Activated CD4-positive, alpha-beta T cell treated with anti-CD3 and anti-CD28 coated beads for 24 hours (primary cell): ENCODE measurements around the gene PHC2.
"Not testable (repeated sequence)": the region's sequence is repeated elsewhere in the genome, so short reads cannot be mapped to it uniquely, and the experiment has no call there.

Experiments
- DNase-seq, 2 donors: peaks; one replicate each; pipeline ENCODE4 v3.0.0-alpha.2; 2020; ENCODE audit warnings: low read depth in 2 of 2

PHC2 gene

DNA sequence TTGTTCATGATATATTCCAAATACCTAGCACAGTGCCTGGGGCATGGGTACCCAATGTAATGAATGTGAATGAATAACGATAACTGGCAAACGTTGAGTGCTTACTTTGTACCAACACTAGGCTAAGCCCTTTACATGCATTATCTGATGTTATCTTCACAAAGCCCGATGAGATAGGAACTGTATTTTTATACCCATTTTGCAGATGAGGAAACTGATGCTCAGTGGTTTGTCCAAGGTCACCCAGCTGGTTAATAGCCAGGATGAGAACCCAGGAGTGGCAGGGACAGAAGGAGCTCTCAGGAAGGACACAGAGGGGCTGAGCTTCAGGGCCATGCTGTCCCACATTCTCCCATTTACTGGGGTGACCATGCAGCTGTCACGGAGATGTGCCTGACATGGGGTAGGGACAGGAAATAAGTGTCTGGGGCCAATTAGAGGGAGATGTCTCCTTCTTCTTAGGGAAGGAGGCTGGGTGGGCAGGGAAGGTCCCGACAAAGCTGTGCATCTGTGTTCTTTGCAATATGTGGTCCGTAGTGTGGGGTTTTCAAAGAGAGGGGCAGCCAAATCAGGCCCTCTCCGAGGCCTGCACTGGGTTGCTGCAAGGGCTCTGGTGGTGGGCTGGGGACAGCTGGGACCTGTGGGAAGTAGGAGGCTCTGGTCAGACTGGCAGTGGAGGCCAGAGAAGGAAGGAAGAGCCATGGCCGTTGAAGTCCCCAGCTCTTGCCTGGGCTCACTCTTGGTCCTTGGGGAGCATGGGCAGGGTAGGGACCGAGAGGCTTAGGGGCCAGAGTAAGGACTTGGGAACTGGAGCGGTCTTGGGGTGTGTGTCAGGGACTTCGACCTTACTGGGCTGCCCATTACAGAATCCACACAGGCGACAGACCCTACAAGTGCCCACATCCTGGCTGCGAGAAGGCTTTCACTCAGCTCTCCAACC lies 136.6 kb downstream of the PHC2 start:
- DNase-seq = no peak

DNA sequence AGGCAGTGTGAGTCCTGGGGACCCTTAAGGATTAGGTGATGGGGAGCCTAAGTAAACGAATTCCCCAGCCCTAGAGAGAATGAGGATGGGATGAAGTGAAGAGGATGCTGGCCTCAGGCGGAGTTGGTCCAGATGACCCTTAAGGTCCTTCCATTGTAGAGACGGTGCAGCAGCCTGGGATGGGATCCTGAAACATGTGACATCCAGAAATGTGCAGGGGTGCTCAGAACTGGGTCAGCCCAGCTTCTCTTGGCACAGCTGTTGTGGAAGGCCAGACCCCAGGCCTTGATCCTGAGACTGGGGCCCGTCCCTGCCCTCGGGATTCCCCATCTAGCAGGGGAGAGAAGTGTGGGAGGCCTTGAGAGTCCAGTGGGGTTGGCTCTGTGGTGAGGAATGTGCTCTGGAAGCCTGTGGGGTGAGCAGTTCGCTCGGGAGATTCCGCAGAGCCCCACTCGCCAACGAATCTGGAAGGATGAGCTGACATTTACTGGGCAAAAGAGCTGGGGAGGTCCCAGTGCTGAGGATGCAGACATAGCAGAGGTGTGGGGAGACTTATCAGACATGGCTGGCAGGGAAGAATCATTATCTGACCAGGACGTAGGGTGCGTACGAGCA lies 138.1 kb downstream of the PHC2 start:
- DNase-seq = no peak

DNA sequence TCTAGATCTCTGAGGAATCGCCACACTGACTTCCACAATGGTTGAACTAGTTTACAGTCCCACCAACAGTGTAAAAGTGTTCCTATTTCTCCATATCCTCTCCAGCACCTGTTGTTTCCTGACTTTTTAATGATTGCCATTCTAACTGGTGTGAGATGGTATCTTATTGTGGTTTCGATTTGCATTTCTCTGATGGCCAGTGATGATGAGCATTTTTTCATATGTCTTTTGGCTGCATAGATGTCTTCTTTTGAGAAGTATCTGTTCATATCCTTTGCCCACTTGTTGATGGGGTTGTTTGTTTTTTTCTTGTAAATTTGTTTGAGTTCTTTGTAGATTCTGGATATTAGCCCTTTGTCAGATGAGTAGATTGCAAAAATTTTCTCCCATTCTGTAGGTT lies 140.3 kb downstream of the PHC2 start:
- DNase-seq = not testable (repeated sequence)

DNA sequence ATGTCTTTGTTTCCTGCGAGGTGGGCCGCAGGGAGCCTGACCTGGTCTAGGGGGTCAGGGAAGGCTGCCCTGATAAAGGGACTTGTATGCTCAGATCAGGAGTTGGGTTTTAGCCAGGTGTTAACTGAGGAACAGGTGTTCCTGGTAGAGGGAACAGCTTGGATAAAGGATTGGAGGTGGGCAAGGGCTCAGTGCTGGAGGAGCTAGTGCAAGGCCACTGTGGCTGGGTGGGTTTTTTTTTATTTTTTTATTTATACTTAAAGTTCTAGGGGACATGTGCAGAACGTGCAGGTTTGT lies 141.1 kb downstream of the PHC2 start:
- no peak for DNase-seq

DNA sequence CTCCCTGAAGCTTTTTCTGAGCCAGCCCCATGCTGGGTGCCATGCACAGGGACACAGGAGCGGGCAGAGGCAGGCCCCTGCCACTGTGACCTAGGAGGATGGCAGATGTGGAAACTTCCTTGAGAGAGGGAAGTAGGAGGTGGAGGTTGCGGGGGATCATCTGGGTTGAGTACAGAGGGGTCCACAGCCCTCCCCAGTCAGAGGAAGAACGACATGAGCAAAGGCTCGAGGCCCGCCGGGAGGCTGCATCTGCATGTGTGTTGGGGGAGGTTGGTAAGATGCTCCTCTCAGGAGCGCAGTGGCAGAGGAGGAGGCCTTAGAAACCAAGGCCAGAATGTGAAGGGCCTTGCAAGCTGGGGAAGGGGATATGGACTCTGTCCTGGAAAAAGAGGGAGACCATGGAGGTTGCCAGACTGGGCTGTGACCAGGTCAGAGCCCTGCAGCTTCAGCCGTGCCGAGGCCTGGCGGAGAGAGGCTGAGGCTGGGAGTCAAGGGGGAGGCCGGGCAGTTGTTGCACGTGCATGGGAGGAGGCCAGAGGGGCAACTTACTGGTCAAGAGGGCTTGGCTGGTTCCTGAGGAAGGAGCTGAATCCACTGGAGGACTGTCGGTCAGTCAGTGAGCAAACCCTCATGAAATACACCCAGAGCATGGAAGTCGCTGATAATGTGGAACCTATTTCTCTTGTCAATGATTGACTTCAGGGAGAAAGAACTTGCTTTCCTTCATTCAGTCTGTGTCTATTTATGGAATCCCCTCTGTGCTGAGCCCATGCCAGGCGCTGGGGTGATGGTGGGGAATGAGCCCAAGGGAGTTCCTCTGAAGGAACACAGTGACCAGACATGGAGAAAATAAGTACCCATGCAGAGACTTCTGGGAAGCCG lies 141.7 kb downstream of the PHC2 start:
- no peak for DNase-seq

DNA sequence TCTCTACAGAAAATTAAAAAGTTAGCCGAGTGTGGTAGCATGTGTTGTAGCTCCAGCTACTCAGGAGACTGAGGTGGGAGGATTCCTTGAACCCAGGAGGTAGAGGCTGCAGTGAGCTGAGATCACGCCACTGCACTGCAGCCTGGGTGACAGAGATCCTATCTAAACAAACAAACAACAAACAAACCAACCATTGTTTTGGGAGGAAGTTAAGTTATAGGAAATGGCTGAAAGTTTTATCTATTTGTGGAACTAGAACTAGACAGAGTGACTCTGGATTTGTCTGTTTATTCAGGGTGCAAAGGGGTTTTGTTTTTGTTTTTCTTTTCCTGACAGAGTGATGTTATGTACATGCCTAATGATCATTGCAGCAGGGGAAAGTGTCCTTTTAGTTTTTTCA lies 143.6 kb downstream of the PHC2 start:
- DNase-seq = no peak

DNA sequence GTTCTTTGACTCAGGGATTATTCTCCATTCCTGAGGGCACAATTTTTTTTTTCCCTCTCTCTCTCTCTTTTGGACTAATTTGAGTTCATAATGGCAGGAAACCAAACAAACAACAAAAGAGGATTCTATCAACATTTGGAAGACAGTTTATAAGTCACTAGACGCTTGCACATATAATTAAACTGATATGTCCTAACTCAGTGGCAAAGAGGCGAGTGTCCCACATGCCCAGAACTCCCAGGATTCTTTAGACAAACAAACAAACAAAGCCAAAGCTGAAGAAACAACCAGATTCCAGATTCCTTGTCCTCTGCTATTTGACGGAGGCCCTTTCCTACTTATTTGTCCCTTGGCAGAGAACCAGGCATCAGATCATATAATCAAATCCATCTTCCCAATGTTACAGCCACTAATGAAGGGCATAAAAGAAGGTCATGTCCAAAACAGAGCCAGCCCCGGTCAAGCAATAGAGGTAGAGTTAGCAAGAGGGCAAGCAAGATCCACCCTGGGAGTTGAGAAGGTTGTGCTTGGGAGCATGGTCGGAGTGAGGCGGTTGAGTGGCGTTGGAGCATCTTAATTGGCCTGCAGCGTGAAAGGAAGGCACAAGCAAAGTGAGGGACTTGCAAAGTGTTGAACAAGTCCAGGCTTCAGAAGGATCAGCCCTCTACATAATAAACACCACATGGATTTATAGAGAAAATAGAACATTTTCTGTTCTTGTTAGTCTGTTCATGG lies 144.3 kb downstream of the PHC2 start:
- DNase-seq = no peak

DNA sequence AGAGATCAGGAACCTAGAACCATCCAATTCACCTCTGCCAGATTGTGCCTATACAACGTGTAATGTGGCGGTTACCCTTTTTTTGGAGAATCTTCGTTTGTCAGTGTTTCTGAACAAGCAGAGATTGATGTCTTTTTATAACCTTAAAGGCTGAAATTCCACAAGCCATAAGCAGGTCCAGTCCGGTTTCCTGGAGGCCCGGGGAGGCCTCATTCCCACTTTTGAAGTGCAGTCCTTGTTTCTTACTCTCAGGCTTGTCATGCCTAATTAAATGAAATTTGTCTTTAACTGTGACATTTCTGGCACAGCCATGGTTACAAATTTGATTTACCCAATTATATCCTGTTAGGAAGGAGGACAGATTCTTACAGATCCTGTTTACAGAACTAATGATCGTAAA lies 146.8 kb downstream of the PHC2 start:
- DNase-seq = no peak

DNA sequence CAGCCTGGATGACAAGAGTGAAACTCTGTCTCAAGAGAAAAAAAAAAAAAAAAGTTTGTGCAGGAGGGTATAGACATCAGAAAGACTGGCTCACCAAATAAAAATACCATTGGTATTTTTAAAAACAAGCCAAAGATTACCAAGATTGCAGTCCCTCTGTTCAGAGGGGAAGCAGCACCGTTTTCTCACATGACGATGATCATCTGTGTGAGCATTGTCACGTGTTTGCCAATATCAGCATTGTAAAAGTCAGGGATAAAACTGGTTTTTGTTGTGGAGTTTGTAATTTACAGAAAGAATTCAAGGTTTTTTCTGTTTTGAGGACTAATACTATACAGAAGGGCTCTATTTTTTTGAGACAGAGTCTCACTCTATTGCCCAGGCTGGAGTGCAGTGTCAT lies 148.1 kb downstream of the PHC2 start:
- DNase-seq = no peak

DNA sequence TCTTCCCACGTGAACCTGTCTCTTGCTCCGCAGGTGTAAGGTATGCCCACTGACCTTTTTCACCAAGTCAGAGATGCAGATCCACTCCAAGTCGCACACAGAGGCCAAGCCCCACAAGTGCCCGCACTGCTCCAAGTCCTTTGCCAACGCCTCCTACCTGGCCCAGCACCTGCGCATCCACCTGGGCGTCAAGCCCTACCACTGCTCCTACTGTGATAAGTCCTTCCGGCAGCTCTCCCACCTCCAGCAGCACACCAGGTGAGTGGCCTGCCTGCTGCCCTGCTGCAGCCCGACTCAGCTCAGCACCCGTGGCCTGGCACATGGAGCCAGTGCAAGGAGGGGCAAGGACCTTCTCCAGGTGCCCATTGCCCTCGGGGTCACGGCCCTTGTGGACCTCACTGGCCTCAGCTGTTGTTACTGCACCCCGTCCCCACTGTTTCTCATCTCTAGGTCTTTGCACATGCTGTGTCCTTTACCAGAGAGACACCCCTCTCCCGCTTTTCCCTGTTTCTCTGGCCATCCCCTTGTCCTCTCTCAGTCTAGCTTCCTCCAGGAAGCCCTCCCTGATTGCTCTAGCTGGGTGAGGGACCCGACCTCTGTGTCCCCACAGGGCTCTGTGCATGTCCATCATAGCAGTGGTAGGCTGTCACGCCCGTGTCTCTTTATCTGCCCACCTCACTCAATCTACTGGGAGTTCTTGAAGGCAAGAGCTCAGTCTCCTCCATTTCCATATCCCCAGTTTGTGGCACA lies 149.2 kb downstream of the PHC2 start:
- no peak for DNase-seq

DNA sequence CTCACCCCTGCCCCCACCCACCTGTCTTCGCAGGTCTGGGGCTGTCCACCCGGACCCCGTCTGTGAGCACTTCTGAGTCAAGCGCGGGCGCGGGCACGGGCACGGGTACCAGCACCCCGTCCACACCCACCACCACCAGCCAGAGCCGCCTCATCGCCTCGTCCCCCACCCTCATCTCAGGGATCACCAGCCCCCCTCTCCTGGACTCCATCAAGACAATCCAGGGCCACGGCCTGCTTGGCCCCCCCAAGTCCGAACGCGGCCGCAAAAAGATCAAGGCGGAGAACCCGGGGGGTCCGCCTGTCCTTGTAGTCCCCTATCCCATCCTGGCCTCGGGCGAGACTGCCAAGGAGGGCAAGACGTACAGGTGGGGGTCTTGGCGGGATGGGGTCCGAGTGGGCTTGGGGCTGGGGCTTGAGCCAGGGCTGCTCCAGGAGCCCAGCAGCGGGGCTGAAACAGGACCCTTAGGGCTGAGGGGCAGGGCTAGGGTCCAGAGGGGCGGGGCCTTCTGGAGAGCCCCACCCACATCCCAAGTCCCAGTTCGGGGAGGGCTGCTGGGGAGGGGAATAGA lies 150.7 kb downstream of the PHC2 start:
- no peak for DNase-seq

DNA sequence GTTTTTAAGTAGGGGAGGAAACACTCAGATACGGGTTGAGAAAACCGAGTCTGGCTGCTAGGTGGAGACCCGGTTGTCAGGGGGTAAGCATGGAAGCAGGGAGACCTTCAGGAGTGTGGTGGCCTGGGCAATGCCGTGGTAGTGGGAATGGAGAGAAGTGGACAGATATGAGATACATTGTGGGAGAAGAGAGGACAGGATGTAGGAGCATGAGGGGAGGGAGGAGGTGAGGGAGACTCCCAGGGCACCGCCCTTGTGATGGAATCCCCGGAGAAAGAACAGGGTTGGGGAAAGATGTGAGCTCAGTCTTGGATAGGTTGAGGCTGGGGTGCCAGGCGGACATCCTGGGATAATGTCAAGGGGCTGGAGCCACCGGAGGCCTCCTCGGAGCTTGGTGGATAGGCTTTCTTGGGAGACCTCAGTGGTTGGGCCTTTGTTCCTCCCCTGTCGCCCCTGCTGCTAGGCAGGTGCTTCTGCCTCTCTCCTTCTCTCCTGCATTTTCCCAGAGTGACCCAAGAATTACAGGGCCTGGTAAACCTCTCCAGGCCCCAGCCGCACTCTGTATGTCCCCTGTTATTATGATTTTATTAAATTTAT lies 153.3 kb downstream of the PHC2 start:
- no peak for DNase-seq

DNA sequence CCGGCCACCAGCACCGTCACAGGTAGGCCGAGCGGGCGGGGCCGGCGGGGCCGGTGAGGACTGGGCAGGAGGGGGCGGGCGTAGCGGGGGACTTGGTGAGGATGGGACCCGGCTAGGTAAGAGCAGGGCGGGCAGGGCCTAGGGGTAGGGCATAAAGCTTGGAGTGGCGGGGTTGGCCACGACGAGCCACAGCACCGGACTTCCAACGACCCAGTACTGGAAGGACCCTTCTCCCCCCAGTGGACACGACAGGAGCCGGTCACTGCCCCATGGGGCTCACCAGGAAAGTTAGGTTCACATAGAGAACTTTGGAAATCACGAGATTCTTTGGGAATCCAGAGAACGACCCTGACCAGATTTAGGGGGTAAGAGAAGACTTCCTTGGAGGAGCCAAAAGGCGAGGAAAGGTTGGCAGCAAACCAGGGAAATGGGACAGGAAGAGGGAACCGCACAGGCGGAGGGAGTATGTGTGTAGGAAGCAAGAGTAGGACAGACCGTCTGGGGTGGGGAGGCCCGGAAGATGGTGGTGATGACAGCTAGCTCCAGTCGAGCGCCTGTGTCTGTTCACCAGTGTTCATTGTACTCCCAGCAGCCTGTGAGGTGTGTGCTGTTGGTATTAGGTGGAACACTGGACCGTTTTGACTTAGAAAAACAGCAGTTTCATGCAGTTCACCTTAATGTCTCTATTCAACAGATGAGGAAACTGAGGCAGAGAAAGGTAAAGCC lies 154.2 kb downstream of the PHC2 start:
- DNase-seq = no peak

DNA sequence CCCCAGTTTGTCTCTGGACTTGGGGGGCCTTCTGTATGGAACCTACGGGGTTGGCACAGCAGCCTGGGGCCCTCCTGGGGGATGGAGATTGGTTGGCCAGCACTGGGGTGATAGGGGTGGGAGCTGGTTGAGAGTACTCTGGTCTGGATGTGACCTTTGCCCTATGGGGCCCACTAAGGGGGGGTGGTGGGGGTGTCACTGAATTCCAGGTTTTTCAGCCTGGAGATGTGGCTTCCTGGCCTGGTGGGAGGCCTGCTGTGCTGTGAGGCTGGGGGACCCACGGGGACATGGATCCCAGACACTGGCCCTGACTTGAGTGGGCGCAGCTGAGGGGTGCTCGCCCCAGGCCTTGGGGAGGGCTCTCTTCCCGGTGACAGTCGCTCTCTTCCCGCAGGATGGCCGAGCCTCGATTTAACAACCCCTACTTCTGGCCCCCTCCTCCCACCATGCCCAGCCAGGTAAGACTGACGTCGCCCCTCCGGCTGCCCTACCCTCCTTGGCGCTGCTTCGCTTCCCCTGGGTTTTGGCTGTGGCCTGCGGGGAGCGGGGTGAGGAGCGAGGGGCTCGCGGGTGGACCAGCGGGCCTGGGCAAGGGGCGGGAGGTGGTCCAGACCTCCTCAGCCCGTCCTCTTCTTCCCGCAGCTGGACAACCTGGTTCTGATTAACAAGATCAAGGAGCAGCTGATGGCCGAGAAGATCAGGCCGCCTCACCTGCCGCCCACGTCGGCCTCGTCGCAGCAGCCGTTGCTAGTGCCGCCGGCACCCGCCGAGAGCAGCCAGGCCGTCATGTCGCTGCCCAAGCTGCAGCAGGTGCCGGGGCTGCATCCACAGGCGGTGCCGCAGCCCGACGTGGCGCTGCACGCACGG lies 155.0 kb downstream of the PHC2 start:
- DNase-seq = no peak

DNA sequence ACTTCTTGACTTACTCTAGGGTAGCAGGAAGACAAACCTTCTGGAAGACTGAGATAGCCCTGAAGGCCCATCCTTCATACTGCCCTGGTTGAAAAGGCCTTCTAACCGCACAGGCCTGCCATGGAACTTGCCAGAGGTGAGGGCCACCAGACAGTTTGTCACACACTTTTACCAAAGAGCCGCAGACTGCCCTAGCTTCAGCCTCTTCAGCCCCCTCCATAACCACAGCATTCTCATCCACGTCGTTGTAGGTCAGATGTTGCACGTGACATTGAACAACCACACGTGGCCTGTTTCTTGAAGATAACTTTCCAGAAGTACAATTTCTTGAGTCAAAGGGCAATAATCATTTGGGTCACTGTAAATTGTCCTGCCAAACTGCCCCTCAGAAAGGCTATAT lies 155.7 kb downstream of the PHC2 start:
- DNase-seq = no peak

DNA sequence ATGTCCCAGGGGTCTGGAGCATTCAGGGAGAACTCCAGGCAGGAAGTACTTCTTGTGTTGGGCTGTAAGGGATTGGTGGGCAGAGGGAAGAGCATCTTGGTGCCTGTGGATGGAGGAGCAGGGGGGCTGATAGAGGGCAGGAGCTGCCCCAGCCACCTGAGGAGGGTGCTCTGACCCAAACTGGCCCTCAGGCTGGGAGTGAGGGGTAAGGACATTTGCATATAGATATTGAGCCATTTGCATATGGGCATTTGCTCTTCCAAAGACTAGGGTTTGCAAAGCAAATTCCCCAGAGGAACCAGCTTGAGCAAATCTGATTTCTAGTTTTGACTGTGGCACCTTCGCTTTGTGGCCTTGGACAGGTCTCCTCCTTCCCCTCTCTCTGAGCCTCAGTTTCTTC lies 156.4 kb downstream of the PHC2 start:
- no peak for DNase-seq

DNA sequence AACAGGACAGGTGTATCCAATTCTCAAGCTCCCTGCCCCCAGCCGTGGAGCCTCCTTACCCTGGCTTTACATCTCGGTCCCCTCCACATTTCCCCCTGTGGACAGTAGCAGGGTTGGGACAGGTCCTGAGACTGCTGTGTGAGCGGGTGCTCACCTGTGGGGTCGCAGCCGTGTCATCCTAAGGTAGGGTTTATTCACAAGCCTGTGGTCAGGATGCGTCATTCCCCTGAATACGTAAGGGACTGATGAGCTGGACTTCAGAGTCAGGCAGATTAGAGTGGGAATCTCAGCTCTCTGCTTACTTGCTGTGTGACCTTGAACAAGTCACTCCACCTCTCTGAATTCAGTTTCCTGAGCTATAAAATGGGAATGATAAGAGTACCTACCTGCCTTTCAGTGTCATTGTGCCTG lies 156.9 kb downstream of the PHC2 start:
- no peak for DNase-seq
